Cortex of kidney (tissue), 1 donor: ENCODE measurements around the gene LSR.
"Not testable (repeated sequence)": the region's sequence is repeated elsewhere in the genome, so short reads cannot be mapped to it uniquely, and the experiment has no call there.

Source experiments
- DNase-seq: peaks from one replicate; lab custom pipeline; 2025; lab: John Stamatoyannopoulos, UW

Gene LSR

DNA sequence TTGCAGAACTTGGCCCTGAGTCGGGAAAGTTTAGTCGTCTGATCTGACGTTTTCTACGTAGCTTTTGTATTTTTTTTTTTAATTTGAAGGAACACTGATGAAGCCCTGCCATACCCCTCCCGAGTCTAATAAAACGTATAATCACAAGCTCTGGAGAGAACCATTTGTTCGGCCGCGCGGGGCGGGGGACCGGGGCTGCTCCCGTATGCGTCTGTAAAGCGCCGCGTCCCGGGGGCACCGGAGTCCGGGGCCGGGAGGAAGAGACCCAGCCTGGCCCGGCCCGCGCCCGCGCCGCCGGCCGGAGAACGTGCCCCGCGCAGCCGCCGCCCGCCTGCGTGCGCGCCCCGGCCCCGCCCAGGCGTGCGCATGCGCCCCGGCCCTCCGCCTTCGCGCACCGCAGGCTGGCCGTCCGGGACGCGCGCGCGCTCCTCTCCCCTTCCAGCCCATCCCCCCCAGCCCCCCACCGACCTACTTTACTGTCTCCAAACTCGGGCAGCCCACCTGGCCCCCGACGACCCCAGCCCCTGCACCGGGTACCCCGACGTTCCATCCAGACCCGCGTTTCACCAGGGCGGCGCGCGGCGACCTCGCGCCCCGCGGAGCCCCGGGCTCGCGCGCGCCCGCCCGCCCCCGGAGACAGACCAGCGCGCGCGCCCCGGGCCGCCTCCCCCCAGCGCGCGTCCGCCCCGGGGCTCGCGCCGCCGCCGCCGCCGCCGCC, 19.2 kb downstream of the LSR start:
- no peak for DNase-seq

DNA sequence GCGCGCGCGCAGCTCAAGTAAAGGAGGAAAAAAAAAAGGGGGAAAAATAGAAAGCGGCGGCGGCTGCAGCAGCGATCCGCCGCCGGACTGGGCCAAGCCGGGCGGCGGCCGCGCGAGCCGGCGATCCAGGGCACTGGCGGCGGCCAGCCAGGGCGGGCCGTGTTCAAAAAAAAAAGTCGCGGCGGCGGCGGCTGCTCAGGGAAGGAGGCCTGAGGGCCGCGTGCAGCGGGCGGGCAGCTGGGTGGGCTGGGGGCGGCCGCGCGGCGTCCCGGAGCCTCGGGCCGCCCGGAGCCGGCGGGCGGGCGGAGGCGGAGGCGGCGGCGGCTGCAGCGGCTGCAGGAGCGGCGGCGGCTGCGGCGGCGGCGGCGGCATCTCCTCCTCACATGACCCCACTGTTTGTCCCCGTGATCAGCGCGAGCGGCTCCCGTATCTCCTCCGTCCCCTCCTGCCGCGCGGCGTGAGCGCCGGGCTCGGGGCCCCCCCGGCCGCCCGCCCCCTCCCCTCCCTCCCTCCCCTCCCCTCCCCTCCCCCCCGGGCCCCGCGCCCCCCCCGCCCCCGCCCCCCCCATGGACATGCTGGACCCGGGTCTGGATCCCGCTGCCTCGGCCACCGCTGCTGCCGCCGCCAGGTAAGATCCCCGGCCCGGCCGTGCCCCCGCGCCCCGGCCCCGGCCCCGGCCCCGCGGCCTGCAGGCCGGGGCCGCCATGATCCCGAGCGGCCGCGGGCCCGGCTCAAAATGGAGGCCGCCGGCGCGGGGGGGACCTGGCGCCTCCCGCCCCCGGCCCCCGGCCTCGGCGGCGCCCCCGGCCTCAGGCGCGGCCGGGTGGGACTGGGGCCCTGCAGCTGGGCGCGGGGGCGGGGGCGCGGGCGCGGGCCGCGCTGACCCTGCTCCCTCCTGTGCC, 20.0 kb downstream of the LSR start, which contains the start of gene USF2:
Gene USF2 (plus strand): TSS at position 427 of the 902 bp plus-strand sequence. CDS start 140 bp downstream, at position 567.
- DNase-seq, result no peak

DNA sequence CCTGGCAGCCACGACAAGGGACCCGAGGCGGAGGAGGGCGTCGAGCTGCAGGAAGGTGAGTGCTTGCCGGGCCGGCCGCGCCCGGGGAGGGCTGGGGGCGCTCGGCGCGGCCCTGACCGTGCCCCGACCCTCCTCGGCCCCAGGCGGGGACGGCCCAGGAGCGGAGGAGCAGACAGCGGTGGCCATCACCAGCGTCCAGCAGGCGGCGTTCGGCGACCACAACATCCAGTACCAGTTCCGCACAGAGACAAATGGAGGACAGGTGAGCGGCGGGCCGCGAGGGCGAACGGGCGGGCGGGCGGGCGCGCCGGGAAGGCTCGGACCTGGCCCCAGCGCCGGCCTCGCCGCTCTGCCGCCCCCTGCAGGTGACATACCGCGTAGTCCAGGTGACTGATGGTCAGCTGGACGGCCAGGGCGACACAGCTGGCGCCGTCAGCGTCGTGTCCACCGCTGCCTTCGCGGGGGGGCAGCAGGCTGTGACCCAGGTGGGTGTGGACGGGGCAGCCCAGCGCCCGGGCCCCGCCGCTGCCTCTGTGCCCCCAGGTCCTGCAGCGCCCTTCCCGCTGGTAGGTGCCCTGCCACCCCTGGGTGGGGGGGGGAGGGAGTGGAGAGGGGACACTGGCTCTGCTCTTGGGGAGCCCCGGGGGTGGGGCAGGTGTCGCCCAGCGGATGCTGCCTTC, 20.8 kb downstream of the LSR start:
- DNase-seq, result no peak

DNA sequence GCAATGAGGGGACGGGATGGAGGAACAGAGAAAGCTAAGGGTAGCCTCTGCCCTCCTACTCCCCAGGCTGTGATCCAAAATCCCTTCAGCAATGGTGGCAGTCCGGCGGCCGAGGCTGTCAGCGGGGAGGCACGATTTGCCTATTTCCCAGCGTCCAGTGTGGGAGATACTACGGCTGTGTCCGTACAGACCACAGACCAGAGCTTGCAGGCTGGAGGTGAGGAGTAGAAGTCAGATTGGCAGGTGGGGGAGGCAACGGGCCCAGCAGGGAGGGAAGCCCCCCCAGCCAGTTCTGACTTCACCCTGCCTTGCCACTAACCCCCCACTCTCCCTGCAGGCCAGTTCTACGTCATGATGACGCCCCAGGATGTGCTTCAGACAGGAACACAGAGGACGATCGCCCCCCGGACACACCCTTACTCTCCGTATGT, 21.6 kb downstream of the LSR start:
- DNase-seq, result no peak

DNA sequence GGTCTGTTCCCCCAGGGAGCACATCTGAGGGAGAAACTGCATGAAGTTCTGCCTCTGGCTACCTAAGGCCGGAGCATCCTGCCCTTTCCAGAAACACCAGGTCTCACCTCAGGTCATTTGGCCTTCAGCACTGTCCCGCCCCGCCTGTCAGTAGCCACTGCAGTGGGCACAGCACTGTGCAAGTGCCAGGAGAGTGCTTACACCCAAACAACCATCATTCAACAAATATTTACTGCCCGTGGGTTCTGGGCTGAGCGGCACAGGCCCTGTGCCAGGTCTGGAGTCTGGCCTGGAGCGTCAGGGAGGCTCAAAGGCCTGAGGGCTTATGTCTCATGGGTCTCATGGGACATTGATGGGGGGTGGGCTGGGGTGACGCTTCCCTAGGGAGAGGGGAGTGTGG, 22.7 kb downstream of the LSR start:
- no peak for DNase-seq

DNA sequence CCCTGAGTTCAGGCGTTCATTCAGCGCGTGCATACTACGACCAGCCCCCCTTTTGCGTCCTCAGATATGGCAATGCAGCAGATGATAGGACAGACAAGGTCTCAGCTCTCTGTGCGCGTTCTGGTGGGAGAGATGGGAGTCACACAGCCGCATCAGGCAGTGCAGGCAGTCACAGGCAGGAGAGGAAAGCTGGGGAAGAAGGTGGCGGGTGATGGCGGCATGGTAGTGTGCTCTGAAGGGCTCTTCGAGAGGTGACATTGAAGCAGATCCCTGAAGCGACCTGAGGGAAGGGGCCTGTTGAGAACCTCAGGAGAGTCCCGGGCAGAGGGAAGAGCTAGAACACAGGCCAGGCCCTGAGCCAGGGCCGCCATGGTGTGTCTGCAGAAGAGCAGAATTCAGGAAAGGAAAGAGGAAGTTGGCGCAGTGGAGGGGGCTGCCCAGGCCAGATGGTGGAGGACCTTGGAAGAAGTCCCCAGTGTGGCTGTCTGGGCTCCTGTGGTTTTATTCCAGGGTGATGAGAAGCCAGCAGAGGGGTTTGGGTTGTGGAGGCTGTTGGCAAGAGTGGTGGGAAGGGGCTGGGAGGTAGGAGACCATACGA, 23.4 kb downstream of the LSR start:
- DNase-seq, result no peak

DNA sequence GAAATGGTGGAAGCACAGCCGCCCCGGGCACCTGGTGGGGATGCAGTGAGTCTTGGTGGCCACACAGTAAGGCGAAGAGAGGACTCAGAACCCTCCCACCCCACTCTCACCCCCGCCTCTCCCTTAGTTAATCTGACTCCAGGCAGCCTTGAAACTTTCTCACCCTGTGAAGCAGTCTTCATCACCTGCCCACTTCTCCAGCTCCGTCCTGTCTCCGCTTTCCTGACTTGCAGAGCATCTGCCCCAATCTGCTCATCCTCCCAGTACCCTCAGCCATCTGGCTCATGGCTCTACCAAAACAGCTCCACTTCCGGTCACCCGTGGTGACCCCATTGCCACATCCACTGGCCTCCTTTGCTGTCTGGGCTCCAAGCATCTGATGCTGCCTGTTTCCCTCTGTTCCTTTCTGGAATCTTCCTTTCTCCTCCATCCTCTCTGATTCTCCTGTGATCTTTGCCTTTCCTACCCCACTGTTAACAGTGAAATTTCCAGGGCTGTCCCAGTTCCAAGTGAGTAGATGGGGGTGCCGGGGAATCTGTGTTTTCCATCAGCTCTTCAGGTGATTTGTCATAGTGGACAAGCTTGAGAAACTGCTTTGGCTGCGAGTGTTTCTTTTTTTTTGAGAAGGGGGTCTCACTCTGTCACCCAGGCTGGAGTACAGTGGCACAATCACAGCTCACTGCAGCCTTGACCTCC, 24.3 kb downstream of the LSR start:
- no peak for DNase-seq

DNA sequence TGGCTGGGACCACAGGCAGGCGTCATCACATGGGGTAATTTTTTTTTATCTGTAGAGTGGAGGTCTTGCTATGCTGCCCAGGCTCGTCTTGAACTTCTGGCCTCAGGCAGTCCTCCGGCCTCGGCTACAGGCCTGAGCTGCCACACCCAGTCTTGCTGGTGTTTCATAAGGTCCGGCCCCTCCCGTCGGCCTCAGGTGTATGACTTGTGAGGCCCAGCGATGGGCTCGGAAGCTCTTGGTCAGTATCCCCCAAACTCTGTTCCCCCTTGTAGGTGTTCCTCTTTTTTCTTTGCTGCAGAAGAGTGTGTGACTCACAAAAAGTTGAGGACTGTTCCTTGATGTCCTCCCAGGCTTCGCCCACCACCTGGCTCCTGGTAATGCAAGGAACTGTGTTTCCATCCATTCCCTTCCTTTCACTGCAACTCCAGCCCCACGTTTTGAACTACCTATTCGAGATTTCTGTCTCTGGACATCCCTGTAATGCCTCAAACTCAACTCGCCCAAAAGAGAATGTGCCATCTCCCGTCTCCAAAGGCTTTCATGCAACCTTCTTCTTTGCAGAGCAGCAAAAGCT, 25.0 kb downstream of the LSR start:
- DNase-seq, result no peak

DNA sequence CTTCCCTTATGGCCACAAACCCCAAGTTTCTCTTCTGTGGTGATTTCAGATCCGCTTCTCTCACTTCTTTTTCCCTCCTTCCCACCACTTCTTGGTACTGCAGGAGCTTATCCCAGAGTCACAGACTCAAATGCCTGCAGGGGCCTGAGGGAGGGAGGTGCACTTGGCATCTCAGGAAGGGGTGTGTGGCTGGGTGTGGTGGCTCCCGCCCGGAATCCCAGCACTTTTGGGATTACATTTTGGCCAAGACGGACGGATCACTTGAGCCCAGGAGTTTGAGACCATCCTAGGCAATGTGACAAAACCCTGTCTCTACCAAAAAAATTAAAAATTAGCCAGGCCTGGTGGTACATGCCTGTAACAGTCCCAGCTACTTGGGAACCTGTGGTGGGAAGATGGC, 25.5 kb downstream of the LSR start:
- DNase-seq, result no peak

DNA sequence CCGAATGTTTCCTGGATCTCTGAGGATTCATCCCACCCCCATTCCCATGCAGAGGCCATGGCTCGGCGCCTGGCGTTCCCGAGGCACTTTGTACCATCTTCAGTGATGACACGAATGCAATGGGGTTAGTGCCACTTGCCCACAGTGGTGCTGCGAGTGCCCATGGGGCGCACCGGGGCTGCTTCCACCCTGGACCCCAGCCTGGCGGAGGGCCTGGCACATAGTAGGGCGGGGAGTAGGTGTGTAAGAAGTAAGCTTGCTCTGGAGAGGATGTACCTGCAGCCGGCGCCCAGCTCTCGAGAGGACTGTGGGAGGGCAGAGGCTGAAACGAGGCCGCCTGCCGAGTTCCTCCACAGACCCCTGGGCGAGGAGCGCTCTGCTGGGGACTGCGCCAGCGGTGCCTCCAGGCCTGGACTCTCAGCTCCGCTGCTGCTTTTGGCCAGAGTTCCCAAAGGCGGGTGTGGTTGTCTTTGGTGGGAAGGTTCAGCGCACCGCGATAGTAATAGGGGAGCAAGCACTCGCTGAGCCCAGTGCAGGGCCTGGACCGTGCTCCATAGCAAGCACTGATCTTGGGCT, 28.0 kb downstream of the LSR start:
- DNase-seq, result no peak

DNA sequence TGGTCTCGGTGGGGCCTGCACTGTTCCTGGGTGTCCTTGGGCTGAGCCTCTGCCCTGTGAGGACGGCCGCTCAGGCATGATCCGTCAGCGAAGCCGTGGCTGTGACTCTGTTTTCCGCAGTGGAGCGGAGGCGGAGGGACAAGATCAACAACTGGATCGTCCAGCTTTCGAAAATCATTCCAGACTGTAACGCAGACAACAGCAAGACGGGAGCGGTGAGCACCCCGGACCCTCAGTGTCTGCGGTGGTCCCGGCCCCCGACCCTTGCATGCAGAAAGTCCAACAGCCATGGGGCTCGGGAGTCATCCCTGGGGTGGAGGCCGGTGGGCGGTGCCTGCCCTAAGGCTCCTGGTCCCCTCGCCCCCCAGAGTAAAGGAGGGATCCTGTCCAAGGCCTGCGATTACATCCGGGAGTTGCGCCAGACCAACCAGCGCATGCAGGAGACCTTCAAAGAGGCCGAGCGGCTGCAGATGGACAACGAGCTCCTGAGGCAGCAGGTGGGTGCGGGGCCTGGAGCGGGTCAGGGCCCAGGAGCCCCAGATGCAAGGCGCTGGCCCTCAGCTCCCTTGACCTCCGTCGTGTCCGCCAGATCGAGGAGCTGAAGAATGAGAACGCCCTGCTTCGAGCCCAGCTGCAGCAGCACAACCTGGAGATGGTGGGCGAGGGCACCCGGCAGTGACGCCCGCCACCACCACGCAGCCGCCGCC, 29.9 kb downstream of the LSR start:
- DNase-seq, result no peak

DNA sequence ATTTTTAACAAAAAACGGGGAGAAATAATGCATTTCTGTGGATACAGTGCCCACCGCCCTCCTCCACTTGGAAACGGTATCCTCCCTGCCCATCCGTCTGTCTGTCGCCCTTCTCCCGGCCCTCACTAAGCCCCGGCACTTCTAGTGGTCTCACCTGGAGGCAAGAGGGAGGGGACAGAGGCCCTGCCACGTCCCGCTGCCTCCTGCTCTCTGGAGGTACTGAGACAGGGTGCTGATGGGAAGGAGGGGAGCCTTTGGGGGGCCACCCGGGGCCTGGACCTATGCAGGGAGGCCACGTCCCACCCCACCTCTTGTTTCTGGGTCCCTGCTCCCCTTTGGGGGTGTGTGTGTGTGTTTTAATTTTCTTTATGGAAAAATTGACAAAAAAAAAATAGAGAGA, 30.6 kb downstream of the LSR start:
- no peak for DNase-seq

DNA sequence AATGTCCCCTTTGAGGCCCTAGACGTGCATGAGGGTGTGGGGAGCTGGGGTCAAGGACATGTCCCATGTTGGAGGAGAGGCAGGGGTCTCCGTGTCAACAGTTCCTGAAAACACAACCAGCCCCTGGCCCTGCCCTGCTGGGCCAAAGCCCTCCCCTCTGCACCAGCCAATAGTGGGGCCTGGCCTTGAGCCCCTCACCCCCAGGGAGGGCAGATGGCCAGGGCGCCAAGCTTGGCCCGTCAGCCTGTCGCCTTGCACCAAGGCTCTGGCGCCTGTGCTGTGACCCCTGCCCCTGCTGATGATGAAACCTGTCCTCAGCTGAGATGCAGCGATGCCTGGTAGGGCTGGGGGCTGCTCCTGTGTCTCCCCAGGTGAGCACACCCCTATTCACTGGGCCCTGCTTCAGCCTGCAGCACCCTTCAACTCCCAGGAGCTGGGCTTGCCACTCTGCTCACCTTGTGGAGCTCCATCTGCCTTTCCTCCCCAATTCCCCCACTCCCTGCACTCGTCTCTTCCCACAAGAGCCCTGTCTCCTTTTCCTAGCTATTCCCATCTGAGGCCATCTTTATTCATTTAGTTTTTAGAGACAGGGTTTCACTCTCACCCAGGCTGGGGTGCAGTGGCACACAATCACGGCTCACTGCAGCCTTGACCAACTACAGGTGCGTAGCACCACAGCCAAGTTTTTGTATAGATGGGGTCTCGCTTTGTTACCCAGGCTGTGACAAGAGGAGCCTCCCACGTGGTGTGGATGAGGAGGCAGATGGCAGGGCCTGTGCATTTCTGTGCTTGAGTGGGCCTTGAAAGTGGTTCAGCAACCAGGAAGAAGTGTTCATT, 31.4 kb downstream of the LSR start:
- DNase-seq, result no peak

DNA sequence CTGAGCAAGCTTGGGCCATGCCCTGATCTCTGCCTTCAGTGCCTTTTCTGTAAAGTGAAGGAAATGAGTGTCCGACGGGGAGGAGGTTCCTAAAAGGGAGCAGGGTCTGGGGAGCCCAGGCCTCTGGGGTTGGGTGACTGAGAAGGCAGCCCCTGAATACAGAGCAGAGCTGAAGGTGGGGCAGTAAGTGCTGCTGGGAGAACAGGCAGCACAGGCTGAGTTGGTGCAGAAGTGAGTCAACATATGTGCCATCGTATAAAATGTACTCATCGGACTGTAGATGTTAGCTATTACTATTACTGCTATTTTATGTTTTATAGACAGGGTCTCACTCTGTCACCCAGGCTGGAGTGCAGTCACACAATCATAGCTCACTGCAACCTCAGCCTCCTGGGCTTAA, 32.5 kb downstream of the LSR start:
- DNase-seq, result no peak

DNA sequence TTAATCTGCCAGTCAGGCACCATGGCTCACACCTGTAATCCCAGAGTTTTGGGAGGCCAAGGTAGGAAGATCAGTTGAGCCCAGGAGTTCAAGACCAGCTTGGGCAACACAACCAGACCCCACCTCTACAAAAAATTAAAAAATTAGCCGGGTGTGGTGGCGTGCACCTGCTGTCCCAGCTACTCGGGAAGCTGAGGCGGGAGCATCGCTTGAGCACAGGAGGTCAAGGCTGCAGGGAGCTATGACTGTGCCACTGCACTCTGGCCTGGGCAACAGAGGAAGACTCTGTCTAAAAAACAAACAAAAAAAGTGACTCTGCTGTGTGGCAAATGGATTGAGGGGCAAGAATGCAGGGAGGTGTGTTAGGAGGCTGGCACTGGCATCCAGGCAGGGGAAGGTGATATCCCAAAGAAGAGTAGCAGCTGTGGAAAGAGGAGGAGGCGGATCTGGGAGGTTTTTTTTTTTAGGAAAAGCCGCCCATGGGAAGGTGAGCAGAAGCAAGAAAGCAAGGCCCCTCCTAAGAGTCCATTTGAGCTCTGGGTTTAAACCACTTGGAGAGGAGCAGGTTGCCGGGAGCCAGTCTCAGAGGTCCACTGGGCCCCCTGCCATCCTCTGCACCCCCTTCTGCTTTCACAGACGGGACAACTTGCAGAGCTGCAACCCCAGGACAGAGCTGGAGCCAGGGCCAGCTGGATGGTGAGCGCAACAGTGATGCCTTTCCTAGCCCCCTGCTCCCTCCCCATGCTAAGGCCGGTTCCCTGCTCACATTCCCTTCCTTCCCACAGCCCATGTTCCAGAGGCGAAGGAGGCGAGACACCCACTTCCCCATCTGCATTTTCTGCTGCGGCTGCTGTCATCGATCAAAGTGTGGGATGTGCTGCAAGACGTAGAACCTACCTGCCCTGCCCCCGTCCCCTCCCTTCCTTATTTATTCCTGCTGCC, 35.6 kb downstream of the LSR start:
- no peak for DNase-seq

DNA sequence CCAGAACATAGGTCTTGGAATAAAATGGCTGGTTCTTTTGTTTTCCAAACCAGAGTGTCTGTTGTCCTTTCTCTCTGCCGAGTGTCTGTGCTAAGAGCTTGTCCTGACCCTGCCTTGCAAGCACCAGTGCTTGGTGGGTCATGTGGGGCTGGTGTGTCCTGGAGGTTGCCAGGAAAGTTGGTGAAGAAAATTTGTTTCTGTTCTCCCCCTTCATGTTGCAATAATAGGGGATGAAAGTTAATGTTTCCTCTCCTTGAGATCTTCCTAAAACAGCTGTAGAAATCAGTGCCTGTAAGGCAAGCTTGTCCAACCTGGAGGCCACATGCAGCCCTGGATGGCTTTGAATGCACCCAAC, 36.3 kb downstream of the LSR start:
- DNase-seq, result no peak

DNA sequence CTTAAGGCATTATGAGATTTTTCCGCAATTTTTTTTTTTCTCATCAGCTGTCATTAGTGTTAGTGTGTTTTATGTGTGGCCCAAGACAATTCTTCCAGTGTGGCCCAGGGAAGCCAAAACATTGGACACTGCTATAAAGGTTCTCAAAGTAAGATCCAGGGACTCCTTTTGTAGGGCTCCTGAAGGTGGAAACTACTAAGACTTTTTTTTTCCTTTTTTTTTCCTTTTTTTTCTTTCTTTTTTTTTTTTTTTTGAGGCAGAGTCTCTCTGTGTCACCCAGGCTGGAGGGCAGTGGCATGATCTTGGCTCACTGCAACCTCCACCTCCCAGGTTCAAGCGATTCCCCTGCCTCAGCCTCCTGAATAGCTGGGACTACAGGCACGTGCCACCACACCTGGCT, 36.7 kb downstream of the LSR start:
- not testable (repeated sequence) for DNase-seq

DNA sequence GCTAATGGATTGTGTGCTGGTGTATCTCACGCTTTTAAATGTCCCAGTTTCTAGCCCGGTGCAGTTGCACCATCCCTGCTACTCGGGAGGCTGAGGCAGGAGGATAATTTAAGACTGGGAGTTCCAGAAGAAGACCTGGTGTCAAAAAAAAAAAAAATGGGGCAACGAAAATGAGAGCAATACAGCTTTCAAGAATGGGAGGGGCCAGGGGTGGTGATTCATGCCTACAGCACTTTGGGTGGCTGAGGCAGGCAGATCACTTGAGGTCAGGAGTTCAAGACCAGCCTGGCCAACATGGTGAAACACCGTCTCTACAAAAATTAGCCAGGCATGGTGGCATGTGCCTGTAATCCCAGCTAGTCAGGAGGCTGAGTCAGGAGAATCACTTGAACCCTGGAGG, 37.3 kb downstream of the LSR start:
- DNase-seq, result not testable (repeated sequence)
